HG03521 (cell line): ENCODE measurements around the gene HM13.
"Not testable (repeated sequence)": the region's sequence is repeated elsewhere in the genome, so short reads cannot be mapped to it uniquely, and the experiment has no call there.

Source experiments
- ATAC-seq: cut with Tn5 transposase; IDR thresholded peaks from one replicate; pipeline ENCODE4 v1.9.1; 2021; ENCODE audit warnings: mild to moderate bottlenecking, moderate library complexity; ENCODE audit not compliant: unreplicated experiment

The HM13 gene

DNA sequence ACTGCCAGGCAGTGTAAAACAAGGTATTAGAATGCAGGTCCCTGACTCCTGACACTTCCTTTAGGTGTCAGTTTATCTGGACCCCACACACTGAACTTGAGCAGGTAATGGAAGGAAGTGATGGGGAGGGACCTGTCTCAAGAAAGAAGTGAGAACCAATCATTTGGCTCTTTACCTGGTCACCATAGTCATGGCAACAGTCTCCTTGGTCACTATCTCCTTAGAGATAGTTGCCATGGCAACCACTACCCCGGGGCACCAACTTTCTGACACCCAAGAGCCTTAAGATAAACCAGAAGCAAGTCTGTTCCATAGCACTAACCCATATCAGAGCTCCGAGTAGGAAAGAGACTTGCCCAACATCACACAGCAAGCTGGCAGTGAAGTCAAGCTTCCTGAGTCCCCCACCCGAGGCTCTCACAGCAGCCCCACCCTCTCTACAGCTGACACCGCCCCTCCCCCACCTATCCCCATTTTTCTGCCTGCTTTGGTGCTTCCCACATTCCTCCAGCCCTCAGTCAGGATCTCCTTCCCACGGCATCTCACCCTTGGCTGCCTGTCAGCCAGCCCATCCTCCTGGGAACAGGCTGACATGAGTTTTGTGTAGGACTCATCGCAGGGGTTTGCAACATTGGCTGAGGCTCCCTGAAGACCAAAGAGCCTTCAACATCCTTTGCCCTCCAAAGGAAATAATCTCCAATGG, 16.3 kb upstream of the HM13 start:
- ATAC-seq, result no peak

DNA sequence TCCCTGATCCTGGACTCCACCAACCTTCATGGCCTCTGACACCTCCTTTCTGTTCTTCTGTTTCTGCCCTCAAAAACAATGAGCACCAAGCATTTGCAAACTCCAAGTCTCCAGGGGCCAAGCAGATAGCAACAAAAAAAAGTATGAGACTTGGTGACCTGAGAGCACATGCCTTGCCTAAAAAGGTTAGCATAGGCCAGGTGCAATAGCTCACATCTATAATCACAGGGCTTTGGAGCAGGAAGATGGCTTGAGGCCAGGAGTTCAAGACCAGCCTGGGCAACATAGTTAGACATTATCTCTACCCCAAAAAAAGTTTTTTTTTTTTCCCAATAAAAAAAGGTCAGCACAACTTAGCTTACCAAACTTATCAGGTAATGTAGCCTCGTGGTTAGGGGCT, 13.7 kb upstream of the HM13 start:
- ATAC-seq, result no peak

DNA sequence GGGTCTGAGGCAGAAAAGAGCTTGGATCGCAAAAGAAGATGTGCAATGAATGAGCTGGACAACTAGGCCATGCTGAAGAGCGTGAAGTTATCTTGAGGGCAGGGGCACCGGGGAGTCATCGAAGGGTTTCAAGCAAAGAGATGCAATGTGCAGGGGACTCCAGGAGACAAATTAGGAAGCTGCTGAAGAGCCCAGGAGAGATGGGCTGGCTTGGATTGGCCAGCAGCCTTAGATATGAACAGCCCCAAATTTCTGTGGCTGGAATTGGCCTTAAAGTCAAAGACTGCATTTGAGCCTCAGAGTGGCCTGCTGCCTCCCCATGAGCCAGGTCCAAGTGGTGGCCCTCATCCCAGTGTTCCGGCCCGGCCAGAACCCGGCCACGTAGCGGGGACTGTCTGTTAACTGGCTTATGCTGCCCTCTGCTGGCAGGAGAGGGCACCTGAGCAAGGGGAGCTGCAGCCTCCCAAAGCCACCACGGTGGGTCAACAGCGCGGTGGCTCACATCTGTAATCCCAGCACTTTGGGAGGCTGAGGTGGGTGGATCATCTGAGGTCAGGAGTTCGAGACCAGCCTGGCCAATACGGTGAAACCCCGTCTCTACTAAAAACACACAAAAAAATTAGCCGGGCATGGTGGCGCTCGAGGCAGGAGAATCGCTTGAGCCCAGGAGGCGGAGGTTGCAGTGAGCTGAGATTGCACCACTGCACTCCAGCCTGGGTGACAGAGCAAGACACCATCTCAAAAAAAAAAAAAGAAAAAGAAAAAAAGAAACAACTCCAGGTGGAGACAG, 11.2 kb upstream of the HM13 start:
- peak; percentile 92 for ATAC-seq

DNA sequence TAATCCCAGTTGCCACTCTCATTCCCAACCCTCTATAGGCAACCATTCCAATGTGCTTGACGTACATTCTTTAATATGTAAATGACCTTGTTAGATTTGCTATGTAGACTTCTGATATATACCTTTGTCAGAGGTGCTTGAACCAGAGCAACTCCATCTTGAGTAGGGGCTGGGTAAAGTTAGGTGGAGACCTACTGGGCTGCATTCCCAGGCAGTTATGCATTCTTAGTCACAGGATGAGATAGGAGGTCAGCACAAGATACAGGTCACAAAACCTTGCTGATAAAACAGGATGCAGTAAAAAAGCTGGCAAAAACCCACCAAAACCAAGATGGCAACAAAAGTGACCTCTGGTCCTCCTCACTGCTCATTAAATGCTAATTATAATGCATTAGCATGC, 8.3 kb upstream of the HM13 start:
- no peak for ATAC-seq

DNA sequence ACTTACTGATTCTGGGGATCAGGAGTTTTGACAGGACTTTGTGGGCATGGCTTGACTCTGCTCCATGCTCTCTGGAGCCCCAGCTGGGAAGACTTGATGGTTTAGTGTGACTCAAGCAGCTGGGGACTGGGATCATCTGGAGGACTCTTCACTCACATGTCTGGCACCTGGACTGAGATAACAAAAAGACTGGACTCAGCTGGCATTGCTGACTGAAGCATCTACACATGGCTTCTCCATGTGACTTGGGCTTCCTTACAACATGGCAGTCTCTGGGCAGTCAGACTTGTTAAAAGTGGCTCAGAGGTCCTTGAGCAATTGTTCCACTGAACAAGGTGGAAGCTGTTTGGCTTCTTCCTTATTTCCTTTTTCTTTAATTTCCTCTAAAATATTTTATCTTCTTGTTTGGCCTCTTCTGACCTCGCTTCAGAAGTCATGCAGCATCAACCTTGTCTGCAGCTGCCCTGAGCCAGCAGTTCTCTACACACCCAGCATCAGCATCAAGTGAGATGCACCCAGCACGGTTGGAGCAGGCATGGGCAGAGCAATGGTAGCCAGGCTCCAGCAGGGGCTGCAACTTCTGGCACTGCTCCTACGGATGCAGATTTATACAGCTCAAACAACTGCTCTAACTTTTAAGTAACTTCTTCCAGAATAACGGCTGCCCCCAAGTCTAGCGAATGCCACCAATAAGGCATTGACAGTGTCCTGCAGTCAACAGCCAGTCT, 5.6 kb upstream of the HM13 start:
- ATAC-seq, result no peak

DNA sequence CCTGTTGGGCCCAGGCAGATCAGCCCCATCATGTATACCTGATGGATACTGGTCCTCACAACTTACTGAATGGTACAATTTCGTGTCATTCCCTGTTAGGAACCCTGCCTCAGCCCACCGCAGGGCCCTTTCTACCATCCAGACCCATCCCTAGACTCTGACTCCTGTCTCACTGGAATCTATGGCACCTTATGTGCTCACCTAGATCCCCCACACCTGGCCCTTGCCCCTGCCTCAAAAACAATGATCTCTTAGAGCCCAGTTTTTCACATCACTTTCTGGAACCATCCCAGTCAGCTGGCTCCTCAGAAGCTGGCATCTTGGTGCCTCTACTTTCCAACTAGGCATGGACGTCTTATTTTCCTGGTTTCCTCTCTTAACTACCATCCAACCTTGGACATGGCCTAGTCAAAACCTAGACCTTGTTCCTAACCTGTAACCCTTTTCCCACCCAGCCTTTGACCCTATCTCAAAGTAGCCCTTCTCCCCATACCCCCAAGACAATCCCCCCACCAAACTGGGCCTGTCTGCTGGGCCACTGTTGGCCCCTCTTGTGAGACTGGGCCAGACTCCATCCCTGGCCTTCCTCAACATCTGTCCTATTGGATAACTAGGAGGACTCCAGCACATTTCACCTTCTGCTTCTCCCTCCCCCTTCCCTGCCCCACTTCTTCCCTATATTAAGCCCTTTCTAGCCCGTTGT, 981 bp downstream of the HM13 start:
- ATAC-seq, result no peak

DNA sequence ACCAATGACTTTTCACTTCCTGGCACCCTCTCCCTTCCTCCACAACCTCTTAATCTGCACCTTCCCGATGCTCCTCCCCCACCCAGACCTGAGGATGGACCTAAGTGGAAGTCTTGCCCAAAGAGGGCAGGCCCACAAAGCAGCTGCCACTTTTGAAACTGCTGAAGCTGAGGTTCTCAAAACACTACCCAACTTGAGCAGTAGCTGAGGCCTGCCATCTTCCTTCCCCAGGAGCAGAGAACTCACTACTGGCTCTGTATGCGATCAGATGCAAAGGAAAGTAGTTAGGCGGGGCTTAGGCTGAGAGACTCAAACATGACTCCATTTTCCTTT, 1.5 kb downstream of the HM13 start:
- no peak for ATAC-seq

DNA sequence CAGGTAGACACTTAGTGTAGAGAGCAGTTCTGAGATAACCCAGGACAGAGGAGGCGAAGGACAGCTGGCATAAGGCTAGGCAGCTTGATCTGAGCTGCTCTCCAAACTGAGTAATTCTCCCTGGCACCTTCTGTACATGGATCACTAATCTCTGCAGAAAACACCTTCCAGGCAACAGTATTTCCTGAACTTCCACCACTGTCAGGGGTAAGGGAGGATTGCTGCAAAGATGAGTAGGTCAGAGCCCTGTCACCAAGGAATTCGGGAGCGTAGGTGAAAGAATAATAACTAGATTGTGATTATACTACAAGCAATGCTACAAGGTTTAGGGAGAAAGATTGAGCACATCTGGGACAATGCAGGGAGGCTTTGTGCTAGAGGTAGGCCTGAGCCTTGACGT, 1.9 kb downstream of the HM13 start:
- ATAC-seq, result no peak

DNA sequence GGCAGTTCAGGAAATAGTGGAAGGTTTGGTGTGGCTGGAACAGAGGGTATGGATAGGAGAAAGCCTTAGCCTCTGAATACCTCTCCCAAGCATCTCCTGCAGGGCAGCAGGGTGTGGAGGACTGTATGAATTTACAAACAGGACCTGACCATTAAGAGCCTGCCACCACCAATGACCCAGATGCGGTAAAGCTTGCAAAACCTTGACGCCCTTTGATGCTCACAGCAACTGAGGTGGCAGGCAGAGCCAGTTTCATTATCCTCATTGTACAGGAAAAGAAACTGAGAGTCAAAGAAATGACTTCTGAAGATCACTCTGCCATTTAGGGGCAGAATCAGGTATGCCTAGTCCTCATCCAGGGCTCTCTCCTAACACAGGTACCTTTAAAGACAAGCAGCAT, 2.4 kb downstream of the HM13 start:
- ATAC-seq, result no peak

DNA sequence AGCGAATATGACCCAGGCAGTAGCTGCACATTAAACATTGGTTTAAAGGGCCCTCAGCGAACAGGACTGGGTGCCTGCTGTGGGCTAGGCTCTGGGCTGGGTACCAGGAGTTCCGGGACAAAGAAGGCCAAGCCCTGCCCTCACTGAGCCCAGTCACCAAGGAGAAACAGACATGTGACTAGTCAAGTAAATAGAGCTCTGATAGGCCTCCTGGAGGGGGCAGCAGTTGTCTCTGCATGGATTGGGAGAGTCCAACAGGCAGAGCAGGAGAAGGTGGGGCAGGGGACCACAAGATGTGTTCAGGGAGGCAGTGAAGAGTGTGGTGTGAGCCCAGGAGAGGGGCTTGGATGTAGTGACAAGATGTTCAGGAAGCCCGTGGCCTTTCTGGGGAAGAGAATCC, 3.1 kb downstream of the HM13 start:
- no peak for ATAC-seq

DNA sequence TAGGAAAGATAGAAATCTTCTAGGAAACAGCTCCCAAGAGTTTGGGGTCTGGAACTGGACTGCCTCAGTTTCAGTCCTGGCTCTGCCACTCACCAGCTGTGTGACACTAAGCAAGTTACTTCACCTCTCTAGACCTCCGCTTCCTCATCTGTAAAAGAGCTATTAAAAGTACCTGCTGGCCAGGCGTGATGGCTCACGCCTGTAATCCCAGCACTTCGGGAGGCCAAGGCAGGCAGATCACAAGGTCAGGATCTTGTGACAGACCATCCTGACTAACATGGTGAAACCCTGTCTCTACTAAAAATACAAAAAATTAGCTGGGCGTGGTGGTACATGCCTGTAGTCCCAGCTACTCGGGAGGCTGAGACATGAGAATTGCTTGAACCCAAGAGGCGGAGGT, 7.0 kb downstream of the HM13 start:
- ATAC-seq, result not testable (repeated sequence)

DNA sequence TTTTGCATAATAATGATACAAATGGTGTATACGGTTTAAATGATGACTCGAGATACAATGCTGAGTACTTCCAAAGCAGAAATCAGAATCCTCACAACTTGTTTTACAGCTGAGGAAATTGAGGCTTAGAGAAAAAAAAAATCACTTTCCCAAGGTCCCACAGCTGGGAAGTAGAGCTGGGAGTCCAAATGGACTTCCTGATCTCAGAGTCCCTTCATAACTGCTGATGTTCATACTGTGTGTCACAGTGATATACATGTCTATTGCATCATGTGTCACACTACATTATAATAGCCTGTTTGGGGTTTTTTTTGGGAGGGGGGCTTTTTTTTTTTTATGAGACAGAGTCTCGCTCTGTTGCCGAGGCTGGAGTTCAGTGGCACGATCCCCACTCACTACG, 8.5 kb downstream of the HM13 start:
- no peak for ATAC-seq

DNA sequence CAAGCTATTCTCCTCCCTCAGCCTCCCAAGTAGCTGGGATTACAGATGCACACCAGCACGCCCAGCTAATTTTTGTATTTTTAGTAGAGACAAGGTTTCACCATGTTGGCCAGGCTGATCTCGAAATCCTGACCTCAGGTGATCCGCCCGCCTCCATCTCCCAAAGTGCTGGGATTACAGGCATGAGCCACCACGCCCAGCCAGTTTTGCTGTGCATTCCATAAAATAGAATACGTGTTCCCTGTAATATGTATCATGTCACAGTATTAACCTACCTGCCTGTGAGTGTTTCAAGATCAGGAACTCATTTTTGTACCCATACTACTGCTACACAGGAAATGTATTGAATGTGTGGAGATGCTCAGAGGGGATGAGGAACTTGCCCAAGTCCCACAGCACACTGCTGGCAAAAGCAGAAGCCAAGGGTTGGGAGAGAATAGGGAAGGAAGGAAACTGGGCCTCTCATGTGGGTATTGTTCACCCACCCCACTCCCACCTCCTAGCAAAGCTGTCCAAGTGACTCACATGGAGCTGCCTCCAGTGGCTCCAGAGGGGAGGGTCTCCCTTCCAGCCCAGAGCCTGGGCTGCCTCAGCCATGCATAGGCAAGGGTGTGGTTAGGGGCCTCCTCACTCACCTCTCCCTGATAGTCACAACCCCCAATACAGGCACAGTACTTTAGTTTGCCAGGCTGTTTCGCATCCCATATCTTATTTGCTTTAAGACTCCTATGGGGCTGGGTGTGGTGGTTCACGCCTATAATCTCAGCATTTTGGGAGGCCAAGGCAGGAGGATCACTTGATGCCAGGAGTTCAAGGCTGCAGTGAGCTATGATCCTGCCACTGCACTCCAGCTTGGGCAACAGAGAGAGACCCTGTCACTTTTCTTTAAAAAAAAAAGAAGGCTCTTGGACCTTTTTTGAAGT, 9.4 kb downstream of the HM13 start:
- ATAC-seq, result no peak

DNA sequence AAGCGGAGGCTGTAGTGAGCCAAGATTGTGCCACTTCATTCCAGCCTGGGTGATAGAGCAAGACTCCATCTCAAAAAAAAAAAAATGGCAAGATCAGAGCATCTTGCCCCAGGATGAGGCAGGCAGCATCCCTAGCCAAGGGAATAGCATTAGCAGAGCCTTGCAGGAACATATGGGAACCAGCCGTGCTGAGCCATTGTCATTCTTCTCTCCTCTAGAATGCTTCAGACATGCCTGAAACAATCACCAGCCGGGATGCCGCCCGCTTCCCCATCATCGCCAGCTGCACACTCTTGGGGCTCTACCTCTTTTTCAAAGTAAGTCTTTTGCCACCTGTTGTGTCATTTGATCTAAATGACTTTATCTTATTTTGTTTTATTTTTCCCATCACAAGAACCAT, 13.0 kb downstream of the HM13 start:
- no peak for ATAC-seq

DNA sequence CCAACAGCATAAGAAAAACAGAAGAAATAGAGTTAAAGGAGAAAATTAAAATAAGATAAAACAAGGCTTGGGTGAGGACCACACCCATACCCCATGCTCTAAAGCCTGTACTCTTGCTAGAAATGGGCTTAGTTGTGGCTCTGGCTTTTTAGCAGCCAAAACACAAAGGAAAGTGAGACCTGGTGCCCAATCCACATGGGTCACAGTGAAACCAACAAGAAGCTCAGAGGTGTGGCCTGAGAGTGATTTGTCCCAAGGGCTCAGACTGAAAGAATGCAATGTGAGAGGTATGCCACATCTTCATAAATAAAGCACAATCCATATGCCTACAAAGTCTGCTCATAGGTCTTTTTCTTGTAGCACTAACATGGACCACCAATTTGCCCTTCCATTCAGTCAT, 21.1 kb downstream of the HM13 start:
- no peak for ATAC-seq

DNA sequence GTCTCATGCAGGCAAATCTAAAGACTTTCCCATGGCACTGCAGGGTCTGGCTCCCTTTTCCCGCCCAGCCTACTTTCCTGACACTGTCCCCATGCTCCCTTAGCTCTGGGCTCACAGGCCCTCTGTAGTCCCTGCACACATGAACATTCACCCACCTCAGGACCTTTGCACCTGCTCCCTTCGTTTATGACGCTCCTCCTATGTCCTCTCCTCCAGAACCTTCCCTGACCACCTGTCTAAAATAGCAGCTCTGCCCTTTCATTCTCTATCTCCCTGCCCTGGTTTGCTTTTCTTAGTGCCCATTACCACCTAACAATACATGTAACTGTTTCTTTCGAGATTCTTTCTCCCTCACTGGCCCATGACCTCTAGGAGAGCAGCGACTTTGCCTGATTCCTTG, 22.3 kb downstream of the HM13 start:
- ATAC-seq, result no peak

DNA sequence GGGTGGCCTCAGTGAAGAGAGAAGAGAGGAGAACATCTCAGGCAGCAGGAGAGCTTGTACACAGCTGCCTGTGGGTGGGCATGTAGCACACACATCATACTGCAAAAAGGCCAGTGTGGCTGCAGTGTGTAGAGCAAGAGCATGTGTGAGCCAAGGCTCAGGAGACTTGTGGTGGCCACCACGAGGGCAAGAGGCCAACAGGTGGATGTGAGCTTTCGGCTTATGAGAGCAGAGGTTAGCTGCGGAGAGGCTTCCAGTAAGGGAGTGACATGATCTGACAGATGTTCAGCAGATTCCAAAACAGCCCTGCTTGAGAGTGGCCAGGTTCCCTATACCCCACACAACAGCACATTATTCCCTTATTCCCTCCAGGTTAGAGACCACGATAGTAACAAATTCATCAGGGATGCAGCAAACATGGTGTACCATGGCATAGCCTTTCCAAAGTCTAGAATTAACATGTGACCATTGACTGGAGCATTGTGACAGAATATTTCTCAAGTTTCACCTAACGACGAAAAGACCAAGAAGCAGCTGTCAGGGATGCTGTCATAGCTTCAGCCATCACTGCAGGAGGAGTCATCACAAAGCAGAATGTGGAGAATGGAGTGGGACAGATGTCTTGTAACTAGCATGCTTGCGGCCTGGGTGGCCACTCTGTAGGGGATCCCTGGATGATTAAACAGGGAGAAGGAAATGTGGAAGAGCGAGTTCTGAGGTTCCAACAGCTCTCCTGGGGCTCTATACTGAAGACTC, 23.1 kb downstream of the HM13 start:
- no peak for ATAC-seq

DNA sequence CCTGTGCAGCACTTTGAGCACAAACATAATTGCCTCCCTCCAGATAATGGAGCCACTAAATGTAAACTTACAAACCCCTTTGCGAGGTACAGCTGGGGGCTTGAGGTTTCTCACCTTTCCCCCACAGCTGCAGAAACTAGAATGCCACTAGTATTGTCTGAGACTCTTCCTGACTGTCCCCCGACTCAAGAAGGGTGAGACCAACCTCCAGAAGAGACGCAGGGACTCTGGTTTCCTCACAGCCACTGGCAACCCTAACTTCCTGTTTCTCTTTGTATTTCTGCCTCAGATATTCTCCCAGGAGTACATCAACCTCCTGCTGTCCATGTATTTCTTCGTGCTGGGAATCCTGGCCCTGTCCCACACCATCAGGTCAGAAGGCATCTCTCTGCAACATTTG, 23.6 kb downstream of the HM13 start:
- no peak for ATAC-seq

DNA sequence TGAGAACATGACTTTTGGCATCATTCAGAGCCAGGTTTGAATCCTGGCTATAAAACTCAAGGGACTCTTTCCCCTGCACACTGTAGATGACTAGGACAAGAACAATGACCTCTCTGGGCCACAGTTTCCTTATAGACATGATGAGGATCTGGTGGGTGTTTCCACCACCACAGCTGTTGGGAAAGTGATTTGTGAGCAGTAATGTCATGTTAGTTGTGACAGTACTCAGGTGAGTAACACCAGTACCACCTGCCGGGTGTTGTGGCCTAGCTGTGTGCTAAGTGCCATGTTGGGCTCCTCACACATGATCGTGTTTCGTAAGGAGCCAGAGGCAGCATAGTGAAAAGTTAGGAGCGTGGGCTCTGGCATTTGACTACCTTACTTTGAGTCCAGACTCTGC, 24.1 kb downstream of the HM13 start:
- no peak for ATAC-seq

DNA sequence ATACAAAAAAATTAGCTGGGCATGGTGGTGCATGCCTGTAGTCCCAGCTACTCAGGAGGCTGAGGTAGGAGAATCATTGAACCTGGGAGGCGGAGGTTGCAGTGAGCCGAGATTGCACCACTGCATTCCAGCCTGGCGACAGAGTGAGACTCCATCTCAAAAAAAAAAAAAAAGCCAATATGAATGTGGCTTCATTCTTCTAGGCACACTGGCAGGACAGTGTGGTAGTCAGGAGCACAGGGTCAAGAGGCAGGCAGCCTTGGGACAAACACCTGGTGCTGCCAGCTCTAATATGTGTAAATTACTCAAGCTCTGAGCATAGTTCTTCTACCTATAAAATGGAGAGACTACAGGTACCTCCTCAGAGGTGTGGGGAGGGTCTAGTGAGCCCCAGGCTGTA, 25.4 kb downstream of the HM13 start:
- not testable (repeated sequence) for ATAC-seq
